Immature natural killer cell (primary cell): Measurements from ENCODE around the gene NPEPL1. TPM values are rescaled to one million over a fixed set of nuclear protein-coding genes. Genes with fewer than 3 reads are reported as not detected.
"Not testable (repeated sequence)": the region's sequence is repeated elsewhere in the genome, so short reads cannot be mapped to it uniquely, and the experiment has no call there.

Source experiments
- DNase-seq, 3 donors: peaks; one replicate each; pipeline ENCODE4 v3.0.0; 2022; ENCODE audit warnings: mixed read lengths in 1 of 3
- H3K27ac Mint-ChIP-seq, 6 donors: one replicate each; pipeline ENCODE4 v1.8.0; 2020; ENCODE audit warnings: mixed read lengths in 6 of 6, mild to moderate bottlenecking in 5 of 6, inconsistent platforms in 4 of 6, moderate library complexity in 3 of 6
- H3K27me3 Mint-ChIP-seq, 3 donors: one replicate each; pipeline ENCODE4 v1.8.0; 2020 to 2021; ENCODE audit warnings: low read depth in 3 of 3, mild to moderate bottlenecking in 3 of 3, mixed read lengths in 3 of 3, moderate library complexity in 3 of 3, inconsistent platforms in 1 of 3
- H3K36me3 Mint-ChIP-seq, 3 donors: one replicate each; pipeline ENCODE4 v1.8.0; 2020; ENCODE audit warnings: mixed read lengths in 3 of 3, inconsistent platforms in 2 of 3, mild to moderate bottlenecking in 2 of 3
- H3K4me1 Mint-ChIP-seq, 2 donors: one replicate each; pipeline ENCODE4 v1.8.0; 2020; ENCODE audit warnings: inconsistent platforms in 2 of 2, mild to moderate bottlenecking in 2 of 2, mixed read lengths in 2 of 2, moderate library complexity in 1 of 2
- H3K4me3 Mint-ChIP-seq, 5 donors: one replicate each; pipeline ENCODE4 v1.8.0; 2020; ENCODE audit warnings: mild to moderate bottlenecking in 5 of 5, mixed read lengths in 5 of 5, inconsistent platforms in 3 of 5, moderate library complexity in 3 of 5
- H3K9me3 Mint-ChIP-seq, 6 donors: one replicate each; pipeline ENCODE4 v1.8.0; 2020; ENCODE audit warnings: mild to moderate bottlenecking in 6 of 6, mixed read lengths in 6 of 6, inconsistent platforms in 4 of 6, moderate library complexity in 3 of 6
- polyA plus RNA-seq, 3 donors: library from polyadenylated mRNA; unstranded; fragments of 300-500 nt; fragmentation: Illumina TruSeq; gene quantifications; one replicate each; pipeline ENCODE4 v1.2.3, GENCODE V29; 2021

Gene NPEPL1
- polyA plus RNA-seq, 3 donors from 2014 or later = 10.1 to 20.1 (median 11.6) TPM

DNA sequence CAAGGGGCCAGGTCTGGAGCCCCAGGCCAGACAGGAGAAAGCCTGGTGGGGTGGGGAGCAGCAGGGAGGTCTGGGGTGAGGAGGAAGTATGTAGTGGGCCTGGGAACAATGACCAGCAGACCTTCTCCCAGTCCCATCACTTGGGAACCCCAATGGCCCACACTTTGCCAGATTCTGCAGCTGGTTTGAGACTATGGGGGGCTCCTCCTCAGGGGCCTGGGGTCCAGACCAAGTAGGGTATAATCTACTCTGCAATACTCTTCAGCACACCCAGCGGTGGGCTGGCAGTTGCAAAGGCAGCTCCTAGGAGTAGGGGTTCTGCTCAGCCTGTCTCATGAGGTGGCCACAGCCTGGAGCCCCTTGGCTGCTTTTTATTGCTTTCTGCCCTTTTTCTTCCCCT, 52.8 kb downstream of the NPEPL1 start:
- Mint-ChIP-seq H3K27ac (peak overlapping the region in 1 of 6 donors; percentile 55), H3K9me3 (peaks cover 0 to 2% (median 0%) of the 10 kb centered on the region in 6 donors), H3K27me3 (peaks cover 0 to 11% (median 2%) of the 10 kb centered on the region in 3 donors), H3K36me3 (no peaks in the 10 kb centered on the region), H3K4me3 (no peak overlapping the region), H3K4me1 (no peaks in the 10 kb centered on the region)
- no peak for DNase-seq

GRCh38 chr20:58746620-58747019, 54.0 kb downstream of the NPEPL1 start:
- H3K27me3 Mint-ChIP-seq = peaks cover 0 to 11% (median 2%) of the 10 kb centered on the region in 3 donors
- H3K4me1 Mint-ChIP-seq = no peaks in the 10 kb centered on the region
- no peak overlapping the region for H3K4me3 Mint-ChIP-seq
- peaks cover 0 to 2% (median 0%) of the 10 kb centered on the region in 6 donors for H3K9me3 Mint-ChIP-seq
- DNase-seq = no peak
- H3K36me3 Mint-ChIP-seq = no peaks in the 10 kb centered on the region
- H3K27ac Mint-ChIP-seq = no peak overlapping the region

DNA sequence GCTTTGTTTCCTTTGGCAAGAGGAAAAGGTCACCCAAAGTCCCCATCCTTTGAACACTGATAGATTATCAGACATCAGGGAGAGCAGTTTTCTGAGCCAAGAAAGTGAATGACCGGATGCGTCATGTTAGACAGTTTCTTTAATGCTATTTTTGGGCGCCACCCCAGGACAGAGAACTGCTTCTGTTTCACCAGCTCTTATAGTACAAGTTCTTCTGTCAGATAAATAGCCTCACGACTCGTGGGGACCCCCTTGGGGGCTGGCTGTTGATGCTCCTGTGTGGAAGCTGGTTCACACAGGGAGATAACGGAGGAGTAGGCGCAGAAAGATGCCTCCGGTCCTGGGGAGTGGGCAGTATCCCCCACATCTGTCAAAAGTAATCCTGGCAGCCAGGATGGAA, 54.6 kb downstream of the NPEPL1 start:
- H3K27ac Mint-ChIP-seq = no peak overlapping the region
- no peaks in the 10 kb centered on the region for H3K4me1 Mint-ChIP-seq
- H3K36me3 Mint-ChIP-seq = no peaks in the 10 kb centered on the region
- H3K4me3 Mint-ChIP-seq = no peak overlapping the region
- H3K9me3 Mint-ChIP-seq = peaks cover 0 to 2% (median 0%) of the 10 kb centered on the region in 6 donors
- peaks cover 0 to 10% (median 2%) of the 10 kb centered on the region in 3 donors for H3K27me3 Mint-ChIP-seq
- DNase-seq = no peak

DNA sequence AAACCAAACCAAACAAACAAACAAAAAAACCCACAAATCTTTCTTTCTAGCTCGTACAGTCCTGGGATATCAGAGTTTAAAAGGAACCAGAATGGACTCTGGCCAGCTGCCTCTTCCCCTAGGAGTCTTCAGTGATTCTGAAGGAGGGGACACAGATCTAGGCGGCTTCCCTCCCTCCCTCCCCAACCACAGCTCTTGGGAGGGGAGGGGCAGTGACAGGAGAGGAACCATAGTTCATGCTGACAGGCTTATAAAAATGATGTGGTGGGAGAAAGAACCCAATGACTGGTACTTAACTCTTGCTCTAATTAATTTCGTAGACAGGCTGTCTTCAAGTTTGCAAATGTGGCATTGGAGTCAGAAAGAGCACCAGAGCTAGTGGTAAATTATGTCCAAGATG, 56.0 kb downstream of the NPEPL1 start:
- Mint-ChIP-seq H3K9me3 (peaks cover 0 to 2% (median 0%) of the 10 kb centered on the region in 6 donors), H3K36me3 (no peaks in the 10 kb centered on the region), H3K27me3 (peaks cover 0 to 10% (median 0%) of the 10 kb centered on the region in 3 donors), H3K27ac (no peak overlapping the region), H3K4me1 (no peaks in the 10 kb centered on the region), H3K4me3 (no peak overlapping the region)
- DNase-seq = no peak

DNA sequence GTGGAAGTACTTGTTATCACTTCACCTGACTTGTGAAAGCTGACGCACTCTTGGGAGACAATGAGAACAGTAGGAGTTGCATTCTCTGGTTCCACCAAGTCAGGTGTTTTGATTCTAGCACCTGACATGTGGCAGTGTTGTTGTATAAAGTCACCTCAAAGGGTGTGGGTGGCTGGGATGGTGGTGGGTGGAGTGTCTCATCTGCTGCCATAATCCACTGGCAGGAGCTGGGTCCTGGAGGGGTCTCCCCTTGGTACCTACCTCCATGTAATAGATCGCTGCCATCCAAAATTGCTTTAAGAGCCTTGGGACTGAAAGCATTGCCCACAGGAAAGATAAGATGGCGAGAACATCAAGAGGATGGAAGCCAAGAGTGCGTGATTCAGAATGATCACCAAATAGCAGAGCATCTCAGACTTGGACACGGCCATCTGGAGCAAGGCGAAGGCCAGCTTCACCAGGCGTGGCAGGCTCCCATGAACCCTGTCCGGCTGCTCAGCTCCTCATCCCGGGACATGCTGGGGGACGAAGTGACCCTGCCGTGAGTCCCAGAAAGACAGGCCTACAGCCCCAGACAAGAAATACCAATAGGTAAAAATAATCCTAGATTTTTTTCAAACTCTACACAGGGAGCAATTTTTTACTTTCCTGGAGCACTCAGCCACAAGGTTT, 56.6 kb downstream of the NPEPL1 start:
- peaks cover 0 to 8% (median under 1%) of the 10 kb centered on the region in 3 donors for H3K27me3 Mint-ChIP-seq
- no peaks in the 10 kb centered on the region for H3K4me1 Mint-ChIP-seq
- H3K4me3 Mint-ChIP-seq = no peak overlapping the region
- DNase-seq = no peak
- H3K9me3 Mint-ChIP-seq = peaks cover 0 to under 1% (median 0%) of the 10 kb centered on the region in 6 donors
- no peak overlapping the region for H3K27ac Mint-ChIP-seq
- H3K36me3 Mint-ChIP-seq = no peaks in the 10 kb centered on the region

DNA sequence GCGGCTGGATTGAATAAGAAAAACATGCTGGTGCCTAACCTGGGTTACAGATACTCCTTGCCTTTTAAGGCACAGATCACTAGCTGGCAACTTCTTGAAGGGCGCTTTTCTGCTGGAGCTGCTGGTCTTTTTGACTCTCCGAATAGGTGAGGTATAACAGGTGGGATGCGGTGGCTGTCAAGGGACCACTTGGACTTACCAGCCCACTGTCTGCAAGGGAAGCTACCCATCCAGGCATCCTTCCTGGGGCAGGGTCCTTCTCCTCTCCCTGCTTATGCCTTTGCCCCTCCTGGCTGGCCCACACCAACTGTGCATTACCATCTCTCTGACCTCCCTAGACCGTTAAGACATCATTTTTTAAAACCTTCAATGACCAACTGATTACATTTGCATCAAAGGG, 57.4 kb downstream of the NPEPL1 start:
- DNase-seq = no peak
- Mint-ChIP-seq H3K4me3 (no peak overlapping the region), H3K36me3 (no peaks in the 10 kb centered on the region), H3K4me1 (no peaks in the 10 kb centered on the region), H3K27me3 (peaks cover 0 to 5% (median 2%) of the 10 kb centered on the region in 3 donors), H3K27ac (no peak overlapping the region), H3K9me3 (no peaks in the 10 kb centered on the region)

- not testable (repeated sequence) for H3K4me3 Mint-ChIP-seq, H3K27me3 Mint-ChIP-seq, H3K4me1 Mint-ChIP-seq, DNase-seq, H3K27ac Mint-ChIP-seq, H3K9me3 Mint-ChIP-seq, H3K36me3 Mint-ChIP-seq
These were observed 58.1 kb downstream of the NPEPL1 start for GRCh38 chr20:58750706-58751105.

- H3K36me3 Mint-ChIP-seq = no peaks in the 10 kb centered on the region
- no peaks in the 10 kb centered on the region for H3K4me1 Mint-ChIP-seq
- H3K27me3 Mint-ChIP-seq = peaks cover 2 to 5% (median 3%) of the 10 kb centered on the region in 3 donors
- no peaks in the 10 kb centered on the region for H3K9me3 Mint-ChIP-seq
- DNase-seq = no peak
- H3K27ac Mint-ChIP-seq = no peak overlapping the region
- H3K4me3 Mint-ChIP-seq = no peak overlapping the region
These were observed 59.4 kb downstream of the NPEPL1 start for GRCh38 chr20:58751979-58752378.

- DNase-seq = no peak
- Mint-ChIP-seq H3K36me3 (no peaks in the 10 kb centered on the region), H3K4me1 (no peaks in the 10 kb centered on the region), H3K27ac (no peak overlapping the region), H3K27me3 (peaks cover 2 to 5% (median 3%) of the 10 kb centered on the region in 3 donors), H3K4me3 (no peak overlapping the region), H3K9me3 (no peaks in the 10 kb centered on the region)
These were observed 60.0 kb downstream of the NPEPL1 start for GRCh38 chr20:58752565-58752964.

DNA sequence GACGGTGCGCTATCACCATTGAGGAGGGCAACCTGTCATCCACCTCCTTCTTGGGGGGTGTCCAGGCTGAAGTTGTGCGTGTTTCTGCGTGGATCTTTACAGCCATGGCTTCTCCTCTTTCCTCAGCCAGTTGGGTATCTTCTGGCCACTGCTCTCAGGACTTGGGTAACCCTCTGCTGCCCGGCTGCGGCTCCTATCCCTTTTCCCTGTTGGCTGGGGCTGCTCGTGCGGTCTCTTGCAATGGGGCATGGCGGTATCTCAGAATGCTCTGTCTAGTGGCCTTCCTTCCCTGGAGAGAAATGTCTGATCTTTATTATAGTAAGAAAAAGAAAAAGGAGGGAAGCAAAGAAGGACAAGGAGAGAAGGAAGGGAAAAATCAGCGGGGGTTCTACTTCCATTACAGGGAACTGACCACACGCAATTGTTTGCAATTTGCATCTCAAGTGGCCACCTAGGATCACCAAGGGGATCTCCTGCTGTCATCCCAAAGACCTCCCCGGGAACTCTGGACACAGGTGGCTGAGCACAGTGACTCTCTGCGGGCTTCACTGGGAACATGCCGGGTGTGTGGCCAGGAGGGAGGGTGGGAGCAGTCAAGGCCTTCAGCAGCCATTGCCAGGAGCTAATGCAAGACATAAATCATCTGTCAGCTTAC, 60.8 kb downstream of the NPEPL1 start:
- Mint-ChIP-seq H3K9me3 (no peaks in the 10 kb centered on the region), H3K4me1 (no peaks in the 10 kb centered on the region), H3K27ac (no peak overlapping the region), H3K36me3 (no peaks in the 10 kb centered on the region), H3K4me3 (no peak overlapping the region), H3K27me3 (peaks cover 2 to 5% (median 3%) of the 10 kb centered on the region in 3 donors)
- DNase-seq = no peak

DNA sequence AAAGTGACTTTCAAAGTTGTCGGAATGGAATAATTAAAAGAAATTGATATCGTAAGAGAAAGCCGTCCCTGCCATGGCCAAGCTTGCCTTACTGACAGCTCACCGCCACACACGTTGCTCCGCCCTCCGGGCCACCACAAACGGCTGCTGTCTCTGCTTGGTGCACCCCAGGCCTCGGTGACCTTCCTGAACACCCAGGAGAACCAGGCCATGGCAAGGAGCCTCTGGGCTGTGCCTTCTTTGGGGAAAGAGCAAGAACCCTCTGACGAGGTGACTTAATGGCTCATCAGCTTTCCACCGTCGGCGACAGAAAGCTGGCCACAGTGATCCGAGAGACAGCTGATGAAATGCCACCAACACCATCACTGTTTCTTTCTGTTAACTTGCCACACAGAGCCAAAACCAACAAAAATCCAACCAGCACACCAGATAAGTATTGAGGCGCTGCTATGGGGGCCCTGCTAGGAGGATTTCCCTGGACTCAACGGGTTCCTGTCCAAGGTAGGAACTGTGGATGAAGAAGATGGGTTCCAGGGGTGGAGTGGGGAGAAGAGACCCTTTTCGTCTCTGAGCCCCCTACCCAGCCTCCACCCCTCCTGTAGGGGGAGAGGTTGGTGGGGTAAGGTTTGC, 61.4 kb downstream of the NPEPL1 start:
- Mint-ChIP-seq H3K9me3 (no peaks in the 10 kb centered on the region), H3K36me3 (no peaks in the 10 kb centered on the region), H3K27ac (no peak overlapping the region), H3K27me3 (peaks cover 2 to 5% (median 3%) of the 10 kb centered on the region in 3 donors), H3K4me1 (no peaks in the 10 kb centered on the region), H3K4me3 (no peak overlapping the region)
- no peak for DNase-seq

DNA sequence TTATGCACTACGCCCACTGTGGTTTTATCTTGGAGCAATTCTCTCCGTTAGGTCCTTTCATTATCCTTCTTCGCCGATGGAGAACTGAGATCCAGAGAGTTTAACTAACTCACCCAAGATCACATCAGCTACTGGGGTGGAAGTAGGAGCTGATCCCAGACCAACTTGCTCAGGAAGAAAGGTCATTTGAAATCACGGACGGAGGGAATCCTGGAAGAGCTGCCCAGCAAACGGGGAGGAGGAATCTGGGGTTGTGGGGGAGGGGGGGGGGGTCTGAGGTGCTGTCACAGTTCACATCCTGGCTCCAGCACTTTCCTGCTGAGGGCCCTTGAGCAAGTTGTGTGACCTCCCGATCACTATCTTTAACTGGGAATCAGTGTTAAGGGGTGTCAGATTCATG, 62.0 kb downstream of the NPEPL1 start:
- no peaks in the 10 kb centered on the region for H3K36me3 Mint-ChIP-seq
- H3K27me3 Mint-ChIP-seq = peaks cover 3 to 5% (median 4%) of the 10 kb centered on the region in 3 donors
- DNase-seq = no peak
- H3K4me3 Mint-ChIP-seq = no peak overlapping the region
- no peaks in the 10 kb centered on the region for H3K9me3 Mint-ChIP-seq
- no peaks in the 10 kb centered on the region for H3K4me1 Mint-ChIP-seq
- H3K27ac Mint-ChIP-seq = no peak overlapping the region

GRCh38 chr20:58755062-58755697, 62.6 kb downstream of the NPEPL1 start:
- no peaks in the 10 kb centered on the region for H3K36me3 Mint-ChIP-seq
- H3K4me3 Mint-ChIP-seq = no peak overlapping the region
- no peak overlapping the region for H3K27ac Mint-ChIP-seq
- H3K4me1 Mint-ChIP-seq = no peaks in the 10 kb centered on the region
- DNase-seq = no peak
- peaks cover 2 to 6% (median 3%) of the 10 kb centered on the region in 3 donors for H3K27me3 Mint-ChIP-seq
- H3K9me3 Mint-ChIP-seq = no peaks in the 10 kb centered on the region
